GM18909 (cell line): ENCODE results near the gene CLSTN2.

ENCODE experiments used
- ATAC-seq: cut with Tn5 transposase; IDR thresholded peaks from one replicate; pipeline ENCODE4 v1.9.1; 2021; ENCODE audit warnings: mild to moderate bottlenecking; ENCODE audit not compliant: unreplicated experiment, poor library complexity

Gene CLSTN2

DNA sequence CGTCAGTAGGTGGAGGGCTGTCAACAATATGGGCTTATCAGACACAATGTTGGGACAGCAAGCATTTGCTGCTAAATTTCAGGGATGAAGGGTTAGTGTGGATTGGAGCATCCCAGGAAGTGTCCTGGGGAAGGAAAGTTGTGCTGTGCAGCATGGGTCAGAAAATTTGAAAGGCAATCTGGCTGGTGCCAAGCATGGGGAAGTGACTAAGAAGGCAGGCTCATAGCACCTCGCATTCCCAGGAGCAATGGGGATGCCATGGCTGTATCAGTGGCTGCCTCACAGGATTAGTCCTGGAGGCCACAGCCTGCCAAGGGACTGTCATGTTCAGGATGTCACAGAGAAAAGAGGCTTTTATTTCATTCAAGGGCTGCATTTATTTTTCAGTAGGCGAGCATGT is 420.5 kb downstream of the CLSTN2 start:
- ATAC-seq = no peak

DNA sequence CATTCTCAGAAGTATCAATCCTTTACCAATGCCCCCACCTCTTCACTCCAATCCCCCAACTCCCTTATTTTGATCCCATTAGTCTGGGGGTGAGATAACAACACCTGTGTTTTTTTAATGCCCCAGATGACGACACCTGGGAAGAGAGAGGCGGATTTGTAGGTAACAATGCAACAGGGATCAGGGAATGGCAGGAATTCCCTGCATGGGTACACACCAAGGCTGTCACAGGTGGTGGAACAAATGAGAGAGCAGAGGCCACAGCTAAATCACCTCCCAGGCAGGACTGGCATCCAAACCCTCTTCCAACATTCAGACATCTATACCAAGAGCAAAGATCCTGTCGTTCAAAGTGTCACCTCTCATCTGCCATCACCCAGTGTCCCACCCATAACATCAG is 423.7 kb downstream of the CLSTN2 start:
- ATAC-seq = no peak

DNA sequence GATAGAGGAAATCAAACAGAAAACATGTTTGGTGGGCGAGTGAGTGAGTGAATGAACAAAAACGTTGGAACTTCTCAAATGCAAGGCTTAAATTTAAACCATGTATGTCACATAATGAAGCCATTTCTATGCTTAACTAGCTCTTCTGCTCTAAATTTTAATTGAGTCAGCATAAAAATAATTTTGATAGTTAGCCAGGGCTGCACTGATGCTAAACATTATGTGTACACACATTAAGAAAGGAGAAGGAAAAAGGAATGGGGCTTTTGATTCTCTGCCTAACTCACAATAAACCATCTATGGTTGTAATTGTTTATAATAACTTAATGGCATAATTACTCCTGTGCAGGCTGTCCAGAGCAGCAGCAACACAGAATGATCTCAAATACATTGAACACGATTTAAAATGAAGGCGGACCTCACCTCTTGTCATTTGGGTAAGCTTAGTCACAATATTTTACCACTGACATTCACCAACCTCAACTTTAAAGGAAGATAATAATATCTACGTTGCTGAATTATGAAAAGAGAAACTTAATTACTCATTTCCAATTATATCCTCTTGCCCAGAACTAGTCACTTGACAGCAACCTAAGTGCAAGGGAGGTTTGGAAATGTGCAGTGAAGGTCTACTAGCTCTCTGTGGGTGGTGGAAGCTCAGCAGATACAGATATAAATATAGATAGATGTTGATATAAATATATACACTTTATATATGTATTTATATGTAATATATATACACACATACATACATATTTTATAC is 424.4 kb downstream of the CLSTN2 start:
- no peak for ATAC-seq

DNA sequence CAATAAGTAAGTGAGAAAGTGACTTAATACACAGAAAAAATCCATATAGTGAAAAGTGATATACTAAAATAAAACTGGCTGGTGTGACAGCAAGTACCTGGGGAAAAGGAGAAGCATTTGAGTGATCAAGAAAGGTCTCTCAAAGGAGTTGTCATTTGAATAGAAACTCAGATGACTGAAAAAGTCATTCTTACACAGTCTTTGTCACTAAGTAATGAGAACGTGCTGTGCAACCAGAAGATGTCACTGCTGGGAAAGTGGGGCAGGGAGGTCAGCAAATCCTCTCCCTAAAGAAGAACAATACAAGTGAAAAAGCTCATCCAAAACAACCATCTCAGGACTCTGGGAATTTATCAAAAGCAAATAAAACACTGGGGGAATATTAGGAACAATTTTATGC is 425.3 kb downstream of the CLSTN2 start:
- ATAC-seq = no peak

DNA sequence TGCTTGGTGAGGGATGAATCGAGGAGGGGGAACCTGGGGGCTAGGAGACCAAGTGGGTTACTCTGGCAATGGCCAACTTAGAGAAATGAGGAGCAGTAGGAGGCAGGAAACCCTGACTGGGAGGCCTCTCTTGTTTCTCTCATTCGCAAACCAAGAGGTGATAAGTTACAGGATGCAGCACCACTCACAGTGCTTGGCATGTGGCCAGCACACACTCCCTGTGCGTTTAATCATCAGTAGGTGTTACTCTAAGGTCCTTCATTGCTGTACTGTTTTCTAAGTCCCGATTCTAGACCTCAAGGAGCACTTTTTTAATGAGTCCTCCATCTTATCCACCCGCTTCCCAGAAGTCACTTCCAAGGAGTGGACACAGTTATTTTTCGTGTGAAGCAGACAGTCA is 428.8 kb downstream of the CLSTN2 start:
- no peak for ATAC-seq

DNA sequence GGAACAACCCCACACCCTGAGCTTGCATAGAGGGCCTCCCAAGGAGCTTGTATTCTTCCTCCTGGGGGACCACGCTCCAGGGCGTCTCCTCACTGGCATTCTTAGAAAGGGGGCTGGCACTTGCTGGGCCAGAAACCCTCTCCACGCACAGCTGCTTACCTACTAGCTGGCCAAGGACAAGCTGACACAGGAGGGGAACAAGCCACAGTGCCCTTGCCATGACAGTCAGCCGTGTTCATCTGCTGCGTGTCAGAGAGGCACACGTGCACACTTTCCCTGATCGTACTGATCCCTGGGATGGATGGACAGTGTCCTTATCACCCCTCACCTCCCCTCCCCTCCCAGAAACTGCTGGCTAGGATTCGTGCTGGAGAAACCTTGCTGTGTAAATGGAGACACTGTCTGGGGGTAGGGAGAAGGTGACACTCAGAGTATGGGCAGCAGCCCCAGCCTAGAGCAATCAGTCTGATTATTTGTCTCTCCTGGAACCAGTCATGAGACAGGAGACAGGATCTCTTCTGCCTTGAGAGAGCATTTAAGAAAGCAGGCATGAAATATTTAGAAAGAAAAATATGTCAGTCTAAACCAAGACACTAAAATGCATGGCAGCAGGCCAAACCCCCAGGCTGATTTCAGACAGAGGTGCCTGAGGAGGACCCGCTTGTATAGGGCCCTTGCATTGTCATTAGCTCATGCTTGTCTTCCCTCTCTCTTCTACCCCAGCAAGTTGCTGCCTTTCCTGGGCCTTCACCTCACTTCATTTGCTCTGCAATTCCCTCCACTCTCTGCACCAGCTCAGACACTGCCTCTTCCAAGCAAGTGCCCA is 431.1 kb downstream of the CLSTN2 start:
- no peak for ATAC-seq

DNA sequence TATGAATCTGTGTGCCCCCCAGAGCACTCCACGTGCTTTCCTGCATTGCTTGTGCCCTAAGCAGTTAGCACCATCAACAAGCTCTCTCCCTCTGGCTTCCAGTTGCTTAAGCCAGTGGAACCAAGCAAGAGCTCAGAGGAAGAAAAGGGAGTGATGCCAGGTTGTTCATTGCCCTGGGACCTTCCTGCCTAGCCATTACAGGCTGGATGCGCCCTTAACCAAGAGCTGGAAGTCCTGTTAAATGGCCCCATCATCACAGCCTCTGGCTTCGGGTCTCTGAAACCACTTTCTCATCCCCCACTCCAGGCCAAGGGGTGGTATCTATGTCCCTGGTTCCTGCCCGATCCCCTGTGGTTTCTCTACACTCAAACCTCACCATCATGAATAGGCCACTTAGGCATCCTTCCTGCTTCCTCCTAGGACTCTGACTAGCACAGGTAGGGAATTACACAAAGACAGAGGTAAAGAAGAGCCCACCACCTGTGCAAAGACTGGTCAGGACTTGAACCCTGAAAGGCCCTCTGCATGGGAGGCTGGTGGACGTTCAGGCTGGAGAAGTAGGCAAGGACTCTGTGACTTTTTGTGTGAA is 433.3 kb downstream of the CLSTN2 start:
- no peak for ATAC-seq

DNA sequence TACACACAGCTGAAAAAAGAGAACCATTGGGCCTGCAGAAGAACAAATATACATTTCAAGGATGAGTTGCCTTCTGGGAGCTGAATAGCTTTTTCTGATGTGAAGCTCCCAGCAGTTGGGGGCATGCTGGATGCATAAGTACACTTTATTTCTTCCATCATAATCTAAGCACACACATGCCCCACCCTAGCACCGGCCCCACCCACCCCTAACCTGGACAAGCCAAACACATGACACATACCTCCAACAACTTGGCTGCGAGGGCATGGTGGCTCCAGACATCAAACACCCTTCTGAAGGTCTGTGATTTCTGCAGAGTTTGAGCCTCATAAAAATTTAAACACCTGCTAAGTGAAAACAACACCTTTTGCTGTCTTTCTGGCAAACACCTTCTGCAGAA is 435.7 kb downstream of the CLSTN2 start:
- ATAC-seq = no peak

DNA sequence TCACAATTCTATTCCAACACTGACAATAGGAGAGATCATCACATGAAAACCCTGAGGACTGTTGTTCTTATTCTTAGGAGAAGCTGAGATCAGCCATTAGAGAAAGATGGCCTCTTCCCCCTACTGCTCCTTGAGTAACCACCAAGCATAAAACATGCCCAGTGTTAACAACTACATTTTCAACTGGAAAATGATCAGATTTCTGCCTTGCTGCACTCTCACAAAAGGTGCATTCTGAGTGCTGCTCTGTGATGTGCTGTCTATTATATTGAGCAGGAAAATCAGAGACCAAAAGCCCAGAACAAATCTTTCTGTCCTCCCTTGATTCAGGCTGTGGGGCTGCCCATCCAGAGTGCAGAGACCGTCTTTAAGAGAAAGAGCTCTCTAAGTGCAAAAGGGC is 438.2 kb downstream of the CLSTN2 start:
- ATAC-seq = no peak

DNA sequence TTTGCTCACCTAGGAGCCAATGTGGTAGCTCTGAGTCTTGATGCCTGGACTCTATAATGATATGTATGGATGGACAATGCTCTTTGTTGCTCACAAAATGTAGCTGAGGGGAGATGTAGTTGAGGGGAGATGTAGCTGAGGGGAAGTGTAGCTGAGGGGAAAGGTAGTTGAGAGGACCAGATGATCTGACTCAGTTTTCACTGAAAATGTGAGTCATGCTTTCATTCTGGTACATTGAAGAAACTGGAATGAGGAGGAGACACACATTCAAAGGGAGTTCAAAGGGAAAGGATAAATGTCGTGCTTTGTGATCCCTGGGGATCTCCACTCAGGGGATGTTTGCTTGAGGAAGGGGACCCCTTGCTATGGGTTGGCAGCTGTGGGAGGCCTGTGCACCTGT is 440.0 kb downstream of the CLSTN2 start:
- no peak for ATAC-seq

DNA sequence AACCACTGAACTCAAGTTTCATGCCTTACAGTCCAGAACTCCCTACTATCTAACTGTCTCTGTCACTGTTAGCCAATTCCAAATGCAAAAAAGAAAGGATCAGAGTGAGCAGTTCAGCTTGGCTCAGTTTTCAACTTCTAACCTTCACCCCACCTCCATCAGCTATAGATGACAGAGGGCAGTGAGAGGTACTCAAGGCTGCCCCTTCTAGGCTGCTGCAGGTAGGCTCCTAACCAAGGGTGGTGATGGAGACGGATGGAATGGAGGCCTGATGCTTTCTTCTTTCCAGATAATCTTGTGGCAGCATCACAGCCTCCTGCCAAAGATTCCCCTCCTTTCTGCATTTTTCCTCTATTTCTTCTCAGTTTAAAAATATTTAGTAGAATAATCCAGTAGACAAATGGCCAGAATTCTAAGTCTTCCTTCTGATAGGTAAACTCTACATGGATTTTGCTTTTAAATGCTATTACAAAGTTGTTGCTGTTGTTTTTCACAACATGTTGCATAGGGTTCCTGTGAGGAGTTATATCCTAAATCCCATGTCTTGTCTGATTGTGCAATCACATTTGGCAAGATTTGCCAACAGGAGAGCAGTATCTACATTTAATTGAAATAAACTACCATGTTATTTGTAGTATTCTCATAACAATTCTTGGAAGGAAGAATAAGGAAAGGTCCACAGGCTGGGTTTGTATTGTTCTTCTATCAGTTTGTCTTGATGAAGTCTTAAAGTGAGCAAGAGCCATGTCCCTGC is 441.3 kb downstream of the CLSTN2 start:
- ATAC-seq = no peak

DNA sequence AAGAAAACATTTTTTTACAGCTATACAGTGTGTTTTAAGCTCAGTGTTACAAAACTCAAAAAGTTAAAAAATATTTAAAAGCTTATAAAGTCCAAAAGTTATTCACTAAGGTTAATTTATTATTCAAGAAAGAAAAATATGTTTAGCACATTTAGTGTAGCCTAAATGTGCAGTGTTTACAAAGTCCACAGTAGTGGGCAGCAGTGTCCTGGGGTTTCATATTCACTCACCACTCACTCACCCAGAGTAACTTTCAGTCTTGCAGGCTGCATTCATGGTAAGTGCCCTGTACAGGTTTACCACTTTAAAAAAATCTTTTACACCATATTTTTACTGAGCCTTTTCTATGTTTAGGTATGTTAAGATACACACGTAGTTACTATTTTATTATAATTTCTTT is 442.7 kb downstream of the CLSTN2 start:
- ATAC-seq = no peak

DNA sequence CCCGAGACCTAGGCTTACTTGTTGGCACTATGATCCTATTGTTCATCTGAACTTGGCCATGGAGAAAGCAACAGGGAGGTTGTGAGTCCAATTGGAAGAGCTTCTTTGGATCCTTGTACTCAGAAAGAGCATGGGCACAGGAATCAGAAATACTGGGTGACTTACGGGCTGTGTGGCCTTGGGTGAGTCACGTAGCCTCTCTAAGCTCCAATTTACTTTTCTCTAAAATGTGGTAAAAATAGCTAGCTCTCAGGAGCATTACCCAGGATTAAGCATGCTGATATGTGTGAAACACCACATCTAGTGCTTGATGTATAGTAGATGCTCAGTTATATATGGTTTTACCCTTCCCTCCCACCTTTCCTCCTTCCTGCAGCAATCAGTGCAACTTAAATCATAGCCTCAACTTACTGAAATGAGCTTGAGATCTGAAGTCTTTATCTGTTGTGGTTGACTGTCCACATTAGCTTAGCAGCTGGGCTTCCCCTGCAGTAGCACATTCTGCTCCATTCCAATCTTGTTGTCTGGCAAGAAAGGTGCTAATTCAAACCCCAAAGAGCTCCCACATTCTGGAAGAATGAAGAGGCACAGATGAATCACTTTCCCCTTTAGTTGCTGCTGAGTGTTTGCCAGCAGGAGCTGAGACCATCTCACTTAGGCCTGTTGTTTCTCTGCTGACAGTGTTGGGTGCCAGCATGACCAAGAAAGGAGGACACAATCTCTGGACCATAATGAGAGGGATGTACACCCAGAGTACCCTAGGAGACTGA is 443.8 kb downstream of the CLSTN2 start:
- no peak for ATAC-seq

DNA sequence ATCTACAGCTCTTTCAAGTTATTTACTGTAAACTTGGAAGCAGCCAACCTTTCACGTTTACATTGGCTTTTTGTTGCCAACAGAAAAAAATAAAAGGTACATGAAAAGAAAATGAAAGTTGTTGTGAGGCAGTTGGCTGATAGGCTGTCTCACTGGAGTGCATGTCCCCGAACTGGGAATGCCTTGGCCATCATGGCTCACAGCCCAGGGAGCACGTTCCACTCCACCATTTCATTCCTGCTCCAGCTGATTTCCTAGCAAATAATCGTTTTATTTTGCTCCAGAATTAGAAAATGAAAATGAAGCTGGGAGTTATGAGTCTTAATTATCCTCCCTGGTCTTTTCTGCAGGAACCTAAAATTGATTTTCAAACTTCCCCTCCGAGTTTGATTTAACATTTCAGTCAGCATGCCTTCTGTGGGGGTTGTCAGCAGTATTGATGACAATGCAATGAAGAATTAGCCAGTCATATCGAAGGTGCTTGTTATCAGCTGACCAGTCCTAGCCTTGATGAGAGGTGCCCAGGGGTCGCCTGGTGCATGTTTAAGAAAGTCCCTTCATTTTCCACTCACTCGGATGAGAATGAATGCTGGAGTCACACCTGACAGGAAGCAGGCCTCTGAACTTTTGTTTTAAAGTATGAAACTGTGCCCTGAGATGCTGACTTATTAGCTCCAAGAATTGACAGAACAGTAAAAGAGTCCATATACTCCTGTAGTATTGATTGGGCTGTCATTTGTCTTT is 449.2 kb downstream of the CLSTN2 start:
- ATAC-seq = no peak

DNA sequence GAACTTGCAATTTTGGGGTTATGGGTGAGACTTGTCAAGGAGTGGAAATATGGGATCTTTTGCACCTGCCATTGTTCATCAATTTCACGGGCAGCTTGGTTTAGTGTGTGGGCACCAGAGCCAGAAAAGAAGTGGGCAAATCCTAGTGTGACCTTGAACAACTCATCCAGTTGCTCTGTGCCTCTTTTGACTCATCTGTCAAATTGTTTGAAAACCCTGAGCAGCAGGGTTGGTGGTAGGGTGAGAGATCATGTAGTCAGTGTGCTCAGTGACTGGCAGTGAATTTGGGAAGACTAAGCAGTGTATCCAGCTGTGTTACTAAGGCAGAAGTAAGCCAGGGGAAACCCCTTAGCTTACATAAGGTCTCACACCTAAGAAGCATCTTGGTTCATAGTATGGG is 449.9 kb downstream of the CLSTN2 start:
- ATAC-seq = no peak

DNA sequence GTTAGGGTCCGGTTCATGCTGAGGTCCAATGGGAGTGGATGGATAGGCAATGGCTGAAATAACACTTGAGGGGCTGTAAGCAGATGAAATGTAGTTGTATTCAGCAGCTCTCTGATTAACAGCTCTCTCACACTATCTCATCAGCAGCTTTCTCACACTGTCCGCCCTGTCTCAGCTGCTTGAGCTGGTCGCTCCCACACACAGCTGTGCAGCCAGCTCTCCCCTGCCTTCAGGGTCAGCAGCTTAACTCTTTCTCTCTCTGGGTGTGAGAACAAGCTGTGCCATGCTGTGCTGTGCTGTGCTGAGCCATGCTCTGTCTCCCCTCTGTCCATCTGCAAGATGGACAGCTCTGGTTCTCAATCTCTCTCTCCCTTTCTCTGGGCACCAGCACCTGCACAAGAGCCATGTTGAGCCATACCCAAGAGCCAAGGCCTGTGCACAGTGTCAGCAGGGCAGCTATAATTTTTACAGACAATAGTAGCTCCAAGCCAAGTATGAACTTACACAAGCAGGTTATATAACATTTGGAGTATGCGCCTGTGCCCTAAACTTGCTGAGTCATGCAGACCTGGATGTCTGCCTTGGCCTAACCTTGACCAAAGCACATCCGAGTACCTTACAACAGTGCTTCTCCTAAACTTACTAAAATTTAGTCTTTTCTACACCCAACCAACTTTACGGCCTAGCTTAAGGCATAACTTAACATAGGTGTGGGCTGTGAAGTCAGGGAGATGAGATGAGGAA is 451.5 kb downstream of the CLSTN2 start:
- ATAC-seq = no peak

DNA sequence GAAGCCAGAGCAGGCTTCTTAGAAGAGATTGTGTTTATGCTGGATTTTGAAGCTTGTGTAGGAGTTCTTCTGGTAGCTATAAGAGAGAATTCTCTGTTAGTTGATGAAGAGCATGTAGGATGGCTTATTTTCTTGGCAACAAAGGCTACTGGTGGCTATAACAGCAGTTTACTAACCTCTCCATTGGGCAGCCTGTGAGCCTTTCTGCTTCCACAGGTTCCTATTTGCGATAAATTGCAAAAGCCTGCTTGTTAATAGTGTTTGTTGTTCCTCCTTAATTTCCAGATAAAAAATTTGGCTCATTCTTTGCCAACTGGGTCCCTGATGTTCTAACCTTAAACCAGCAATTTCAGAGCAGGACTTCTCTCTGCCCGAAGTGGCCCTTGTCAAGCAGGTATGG is 452.3 kb downstream of the CLSTN2 start:
- no peak for ATAC-seq

DNA sequence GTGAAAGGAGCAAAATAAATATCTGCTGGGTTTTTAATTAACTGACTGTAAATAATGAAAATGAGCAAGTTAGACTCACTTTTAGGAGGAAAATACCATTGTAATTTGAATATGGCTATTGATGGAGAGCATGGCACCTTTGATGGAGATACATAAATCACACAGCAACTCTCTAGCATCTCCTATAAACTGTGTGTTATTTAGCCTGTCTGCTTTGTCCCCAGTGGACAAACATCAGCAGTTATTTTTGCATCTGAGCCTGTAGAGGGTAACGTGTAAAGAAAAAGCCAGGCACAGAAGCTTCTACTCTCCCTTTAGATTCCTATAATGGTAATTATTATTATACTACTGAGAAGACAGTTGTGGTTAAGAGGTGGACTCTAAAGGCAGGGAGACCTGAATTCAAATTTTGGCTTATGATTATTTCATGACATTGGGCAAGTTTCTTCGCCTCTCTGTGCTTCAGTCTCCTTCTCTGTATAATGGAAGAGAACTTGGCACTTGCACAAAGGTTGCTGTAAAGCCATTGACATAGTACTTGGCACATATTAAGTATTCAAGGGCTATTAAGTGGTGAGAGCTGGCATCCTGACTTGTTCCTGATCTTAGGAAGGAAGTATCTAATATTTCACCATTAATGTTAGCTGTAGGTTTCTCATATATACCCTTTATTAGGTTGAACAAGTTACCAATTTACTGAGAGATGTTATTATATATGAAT is 453.4 kb downstream of the CLSTN2 start:
- no peak for ATAC-seq
